ENCODE results near the gene POU1F1.
A peak's percentile ranks its signal among the peaks of the same experiment; 100 is the strongest.
"Not testable (repeated sequence)": the region's sequence is repeated elsewhere in the genome, so short reads cannot be mapped to it uniquely, and the experiment has no call there.

The POU1F1 gene

GRCh38 chr3:87267953-87268645 lies 8.3 kb downstream of the POU1F1 start:
- peak; percentile 28 for DNase-seq
- in situ Hi-C loops (cut with MboI; ENCODE audit: low pct_unique_long_range_greater_than_20kb, low sequenced_read_pairs) = no loop called here

GRCh38 chr3:87261925-87262324 lies 14.5 kb downstream of the POU1F1 start:
- DNase-seq = no peak
- in situ Hi-C loops (cut with MboI; ENCODE audit: low pct_unique_long_range_greater_than_20kb, low sequenced_read_pairs) = no loop called here

- in situ Hi-C loops (cut with MboI; ENCODE audit: low pct_unique_long_range_greater_than_20kb, low sequenced_read_pairs) = no loop called here
- peak; percentile 56 for DNase-seq
These were observed 16.1 kb downstream of the POU1F1 start for GRCh38 chr3:87260270-87260669.

GRCh38 chr3:87250009-87250408 lies 26.4 kb downstream of the POU1F1 start:
- in situ Hi-C loops (cut with MboI; ENCODE audit: low pct_unique_long_range_greater_than_20kb, low sequenced_read_pairs) = no loop called here
- no peak for DNase-seq

GRCh38 chr3:87248831-87249230 lies 27.6 kb downstream of the POU1F1 start:
- DNase-seq = no peak
- in situ Hi-C loops (cut with MboI; ENCODE audit: low pct_unique_long_range_greater_than_20kb, low sequenced_read_pairs) = no loop called here

GRCh38 chr3:87248231-87248630 lies 28.2 kb downstream of the POU1F1 start:
- in situ Hi-C loops (cut with MboI; ENCODE audit: low pct_unique_long_range_greater_than_20kb, low sequenced_read_pairs); DNase-seq: not testable (repeated sequence)

GRCh38 chr3:87247430-87247773 lies 29.0 kb downstream of the POU1F1 start:
- in situ Hi-C loops (cut with MboI; ENCODE audit: low pct_unique_long_range_greater_than_20kb, low sequenced_read_pairs) = no loop called here

GRCh38 chr3:87246662-87247429 lies 29.5 kb downstream of the POU1F1 start:
- no peak for DNase-seq
- in situ Hi-C loops (cut with MboI; ENCODE audit: low pct_unique_long_range_greater_than_20kb, low sequenced_read_pairs) = no loop called here

More at GRCh38 chr3:87247430-87247773, 29.0 kb downstream of the POU1F1 start:
- no peak for DNase-seq

GRCh38 chr3:87236093-87236492 lies 40.3 kb downstream of the POU1F1 start:
- in situ Hi-C loops (cut with MboI; ENCODE audit: low pct_unique_long_range_greater_than_20kb, low sequenced_read_pairs) = no loop called here

GRCh38 chr3:87233805-87234204 lies 42.6 kb downstream of the POU1F1 start:
- DNase-seq = no peak
- in situ Hi-C loops (cut with MboI; ENCODE audit: low pct_unique_long_range_greater_than_20kb, low sequenced_read_pairs) = no loop called here

More at GRCh38 chr3:87236093-87236492, 40.3 kb downstream of the POU1F1 start:
- DNase-seq = no peak

GRCh38 chr3:87229113-87229512 lies 47.3 kb downstream of the POU1F1 start:
- DNase-seq = no peak
- in situ Hi-C loops (cut with MboI; ENCODE audit: low pct_unique_long_range_greater_than_20kb, low sequenced_read_pairs) = no loop called here

GRCh38 chr3:87228316-87228715 lies 48.1 kb downstream of the POU1F1 start:
- in situ Hi-C loops (cut with MboI; ENCODE audit: low pct_unique_long_range_greater_than_20kb, low sequenced_read_pairs) = no loop called here
- DNase-seq = no peak

- no peak for DNase-seq
- in situ Hi-C loops (cut with MboI; ENCODE audit: low pct_unique_long_range_greater_than_20kb, low sequenced_read_pairs) = no loop called here
These were observed 48.6 kb downstream of the POU1F1 start for GRCh38 chr3:87227835-87228144.

GRCh38 chr3:87227104-87227834 lies 49.1 kb downstream of the POU1F1 start, which contains the start of gene CHMP2B:
CHMP2B (plus strand) TSS chr3:87227309; CDS start chr3:87227523, 214 bp downstream.
- DNase-seq = peak; percentile 96
- in situ Hi-C loops (cut with MboI; ENCODE audit: low pct_unique_long_range_greater_than_20kb, low sequenced_read_pairs) = no loop called here

GRCh38 chr3:87225659-87226058 lies 50.7 kb downstream of the POU1F1 start:
- DNase-seq = no peak
- in situ Hi-C loops (cut with MboI; ENCODE audit: low pct_unique_long_range_greater_than_20kb, low sequenced_read_pairs) = no loop called here

GRCh38 chr3:87219611-87220010 lies 56.8 kb downstream of the POU1F1 start:
- DNase-seq = no peak
- in situ Hi-C loops (cut with MboI; ENCODE audit: low pct_unique_long_range_greater_than_20kb, low sequenced_read_pairs) = no loop called here

- no peak for DNase-seq
- in situ Hi-C loops (cut with MboI; ENCODE audit: low pct_unique_long_range_greater_than_20kb, low sequenced_read_pairs) = no loop called here
These were observed 57.8 kb downstream of the POU1F1 start for GRCh38 chr3:87218560-87218959.

All from KBM-7 (cell line).